ENCODE results near the gene TMEM131.
"Not testable (repeated sequence)": the region's sequence is repeated elsewhere in the genome, so short reads cannot be mapped to it uniquely, and the experiment has no call there.

The TMEM131 gene

GRCh38 chr2:97995734-97996624 lies at the start of gene TMEM131:
Gene TMEM131 (minus strand): TSS chr2:97995948. CDS start chr2:97995662, 286 bp downstream.
- DNase-seq (ENCODE audit: low read depth, low spot score), result peak; percentile 40
- peak within 1 kb of the TSS; percentile 84 for H3K4me3 ChIP-seq (ENCODE audit: low read depth, low read length)
- TF ChIP-seq CTCF (IDR thresholded peaks at IDR 0.05; ENCODE audit: insufficient read depth, low read length, missing control alignments), result no peak
- CTCF ChIA-PET, result no interaction called here
- POLR2A ChIA-PET, result interaction anchor here (0.9 to 1.9 kb wide), 3 partner anchors 12 to 126 kb away, joined by 3 to 8 read pairs (median 3); no protein-coding TSS in a partner anchor

GRCh38 chr2:98044730-98045129 lies 49.0 kb upstream of the TMEM131 start:
- CTCF ChIA-PET; DNase-seq (ENCODE audit: low read depth, low spot score); H3K4me3 ChIP-seq (ENCODE audit: low read depth, low read length); POLR2A ChIA-PET: not testable (repeated sequence)

GRCh38 chr2:98043101-98043500 lies 47.4 kb upstream of the TMEM131 start:
- no peak for DNase-seq (ENCODE audit: low read depth, low spot score)
- TF ChIP-seq CTCF (IDR thresholded peaks at IDR 0.05; ENCODE audit: insufficient read depth, low read length, missing control alignments), result no peak
- POLR2A ChIA-PET, result no interaction called here
- no peak overlapping the region for H3K4me3 ChIP-seq (ENCODE audit: low read depth, low read length)
- CTCF ChIA-PET, result no interaction called here

DNA sequence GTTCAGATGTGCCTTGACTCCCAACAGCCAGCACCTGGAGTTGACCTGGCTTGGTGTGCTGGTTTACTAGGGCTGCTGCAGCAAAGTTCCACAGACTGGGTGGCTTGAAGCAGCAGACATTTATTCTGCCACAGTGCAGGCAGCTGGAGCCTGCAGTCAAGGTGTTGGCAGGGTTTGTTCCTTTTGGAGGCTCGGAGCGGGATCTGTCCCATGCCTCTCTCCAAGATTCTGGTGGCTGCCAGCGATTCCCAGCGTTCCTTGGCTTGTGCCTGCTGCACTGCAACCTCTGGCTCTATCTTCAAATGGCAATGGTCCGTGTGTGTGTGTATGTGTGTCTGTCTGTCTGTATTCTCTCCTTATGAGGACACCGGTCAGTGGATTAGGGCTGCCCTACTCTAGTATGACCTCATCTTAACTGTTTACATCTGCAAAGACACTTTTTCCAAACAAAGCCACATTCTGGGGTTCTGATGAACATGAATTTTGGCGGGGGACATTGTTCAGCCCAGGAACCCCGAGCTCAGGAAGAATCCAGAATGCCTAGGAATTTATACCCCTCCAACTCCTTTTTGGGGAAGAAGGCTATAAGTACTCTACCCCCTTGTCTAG lies 44.7 kb upstream of the TMEM131 start:
- no peak for DNase-seq (ENCODE audit: low read depth, low spot score)
- ChIA-PET POLR2A (interaction anchor here (0.6 kb wide), 1 partner anchor 17 kb away, joined by 3 read pairs; no protein-coding TSS in a partner anchor), CTCF (no interaction called here)
- no peak overlapping the region for H3K4me3 ChIP-seq (ENCODE audit: low read depth, low read length)
- TF ChIP-seq CTCF (IDR thresholded peaks at IDR 0.05; ENCODE audit: insufficient read depth, low read length, missing control alignments), result no peak

DNA sequence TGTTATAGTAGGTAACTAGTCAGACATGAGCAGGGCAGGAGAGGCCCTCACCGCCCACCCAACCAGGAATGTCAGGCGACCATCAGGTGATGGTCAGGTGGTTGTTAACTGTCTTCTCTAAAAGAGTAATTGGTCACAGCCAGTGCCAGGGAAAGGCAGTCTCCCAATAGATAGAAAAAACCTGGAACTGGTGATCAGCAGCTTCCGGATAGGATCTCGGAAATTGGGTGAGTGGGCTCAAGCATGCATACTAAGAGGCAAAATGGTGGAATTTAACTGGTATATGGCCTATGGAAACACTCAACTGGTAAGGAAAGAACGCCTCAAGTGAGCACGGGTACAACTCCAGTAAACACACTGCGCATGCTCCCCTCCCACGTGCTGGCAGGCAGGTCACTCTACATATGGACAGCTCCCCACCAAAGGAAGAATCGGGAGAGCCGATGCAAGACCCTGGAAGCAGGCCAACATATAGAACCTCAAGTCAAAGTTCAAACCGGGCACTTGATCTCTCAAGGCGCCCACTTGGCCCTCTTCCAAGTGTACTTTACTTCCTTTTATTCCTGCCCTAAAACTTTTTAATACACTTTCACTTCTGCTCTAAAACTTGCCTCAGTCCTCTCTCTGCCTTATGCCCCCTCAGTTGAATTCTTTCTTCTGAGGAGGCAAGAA lies 43.5 kb upstream of the TMEM131 start:
- TF ChIP-seq CTCF (IDR thresholded peaks at IDR 0.05; ENCODE audit: insufficient read depth, low read length, missing control alignments), result no peak
- H3K4me3 ChIP-seq (ENCODE audit: low read depth, low read length), result no peak overlapping the region
- ChIA-PET CTCF (no interaction called here), POLR2A (no interaction called here)
- DNase-seq (ENCODE audit: low read depth, low spot score), result no peak

- POLR2A ChIA-PET, result interaction anchor here (0.6 to 1.2 kb wide), 2 partner anchors 10 to 57 kb away, joined by 3 to 4 read pairs; no protein-coding TSS in a partner anchor
- no peak overlapping the region for H3K4me3 ChIP-seq (ENCODE audit: low read depth, low read length)
- no peak for TF ChIP-seq CTCF (IDR thresholded peaks at IDR 0.05; ENCODE audit: insufficient read depth, low read length, missing control alignments)
- no peak for DNase-seq (ENCODE audit: low read depth, low spot score)
- CTCF ChIA-PET, result interaction anchor here (1.6 kb wide), 1 partner anchor 227 kb away, joined by 4 read pairs; no protein-coding TSS in a partner anchor
Observed at GRCh38 chr2:98037666-98038336, 42.1 kb upstream of the TMEM131 start.

Measured in AG04449 (cell line).